Colonic mucosa (tissue), 4 donors: ENCODE measurements around the gene UBASH3B. TPM values are rescaled to one million over a fixed set of nuclear protein-coding genes. Genes with fewer than 3 reads are reported as not detected.

Experiments used
- DNase-seq: peaks from one replicate; pipeline ENCODE4 v3.0.0-alpha.2; 2020
- H3K27ac ChIP-seq: fragments of 200-600 bp; one replicate; pipeline ENCODE4 v1.8.0; 2021
- H3K27me3 ChIP-seq: fragments of 200-600 bp; one replicate; pipeline ENCODE4 v1.8.0; 2021
- H3K36me3 ChIP-seq: fragments of 200-600 bp; one replicate; pipeline ENCODE4 v1.8.0; 2021
- H3K4me1 ChIP-seq: fragments of 200-600 bp; one replicate; pipeline ENCODE4 v1.8.0; 2021; ENCODE audit warnings: mild to moderate bottlenecking
- H3K4me3 ChIP-seq: fragments of 200-600 bp; one replicate; pipeline ENCODE4 v1.8.0; 2021
- H3K9ac ChIP-seq, 2 donors: one replicate each; pipeline ENCODE4 v1.7.0; 2013; ENCODE audit warnings: control low read depth in 2 of 2, low read depth in 2 of 2, low read length in 2 of 2
- H3K9me3 ChIP-seq: fragments of 200-600 bp; one replicate; pipeline ENCODE4 v1.8.0; 2021
- CTCF ChIP-seq: fragments of 200-600 bp; IDR thresholded peaks from one replicate; pipeline ENCODE4 v1.8.0; 2022; ENCODE audit warnings: antibody characterized with exemption, mild to moderate bottlenecking
- intact Hi-C: fragments of 100-400 bp; cut with DNase I; formaldehyde crosslinking; loops from one replicate; pipeline ENCODE4 v1.14.1; 2022
- total RNA-seq, 2 donors: library from RNA; stranded (reverse); fragmentation: NEBNext Ultra II Directional in 1 of 2; extraction: Animal tissue kit (Norgen Biotek cat#: 25700) in 1 of 2; gene quantifications; one replicate each; pipeline ENCODE4 v1.2.1, GENCODE V29; 2021
- donor health status: healthy.
- donor health status: DM: no; HTN: no; CAD: no.
- donor health status: DM: no; HTN: no; CAD: no.

The UBASH3B gene
- total RNA-seq, 2 donors from 2014 or later, result 3.7 to 5.8 TPM

GRCh38 chr11:122833846-122834464 lies 178.4 kb downstream of the UBASH3B start:
- Histone ChIP-seq H3K36me3 (no peaks in the 10 kb centered on the region), H3K9me3 (no peaks in the 10 kb centered on the region), H3K9ac (no peak overlapping the region), H3K27me3 (no peaks in the 10 kb centered on the region), H3K4me3 (no peak overlapping the region), H3K27ac (no peak overlapping the region), H3K4me1 (no peaks in the 10 kb centered on the region)
- intact Hi-C loops, result no loop called here
- no peak for DNase-seq
- no peak for TF ChIP-seq CTCF

GRCh38 chr11:122836916-122837315 lies 181.4 kb downstream of the UBASH3B start:
- intact Hi-C loops, result no loop called here
- Histone ChIP-seq H3K9ac (no peak overlapping the region), H3K4me3 (no peak overlapping the region), H3K27me3 (no peaks in the 10 kb centered on the region), H3K36me3 (no peaks in the 10 kb centered on the region), H3K27ac (no peak overlapping the region), H3K4me1 (no peaks in the 10 kb centered on the region), H3K9me3 (no peaks in the 10 kb centered on the region)
- no peak for DNase-seq
- no peak for TF ChIP-seq CTCF

- H3K36me3 ChIP-seq, result no peaks in the 10 kb centered on the region
- H3K4me1 ChIP-seq, result no peaks in the 10 kb centered on the region
- no peak overlapping the region for H3K27ac ChIP-seq
- H3K4me3 ChIP-seq, result no peak overlapping the region
- no peak overlapping the region for H3K9ac ChIP-seq
- no peaks in the 10 kb centered on the region for H3K27me3 ChIP-seq
- no peak for DNase-seq
- intact Hi-C loops, result no loop called here
- no peaks in the 10 kb centered on the region for H3K9me3 ChIP-seq
- TF ChIP-seq CTCF, result no peak
These were observed 182.2 kb downstream of the UBASH3B start for GRCh38 chr11:122837528-122838346.

GRCh38 chr11:122843281-122844141 lies 188.0 kb downstream of the UBASH3B start:
- no peaks in the 10 kb centered on the region for H3K36me3 ChIP-seq
- H3K4me1 ChIP-seq, result no peaks in the 10 kb centered on the region
- H3K27ac ChIP-seq, result no peak overlapping the region
- no peak for TF ChIP-seq CTCF
- H3K9ac ChIP-seq, result no peak overlapping the region
- H3K4me3 ChIP-seq, result no peak overlapping the region
- intact Hi-C loops, result no loop called here
- H3K27me3 ChIP-seq, result no peaks in the 10 kb centered on the region
- no peak for DNase-seq
- H3K9me3 ChIP-seq, result no peaks in the 10 kb centered on the region

GRCh38 chr11:122847466-122847865 lies 191.9 kb downstream of the UBASH3B start:
- DNase-seq, result no peak
- no peak for TF ChIP-seq CTCF
- no peak overlapping the region for H3K27ac ChIP-seq
- no peaks in the 10 kb centered on the region for H3K36me3 ChIP-seq
- no peak overlapping the region for H3K9ac ChIP-seq
- intact Hi-C loops, result no loop called here
- H3K9me3 ChIP-seq, result no peaks in the 10 kb centered on the region
- H3K4me3 ChIP-seq, result no peak overlapping the region
- no peaks in the 10 kb centered on the region for H3K27me3 ChIP-seq
- H3K4me1 ChIP-seq, result no peaks in the 10 kb centered on the region
